ENCODE data around the gene FITM1. TPM values are rescaled to one million over a fixed set of nuclear protein-coding genes. Genes with fewer than 3 reads are reported as not detected.

The FITM1 gene
- total and polyA plus RNA-seq, 2 donors (not counting 1 experiment from before 2014, with no cell fraction given), result not detected

GRCh38 chr14:24116128-24116814 is 14.2 kb upstream of the FITM1 start:
- Histone ChIP-seq H3K79me2 (ENCODE audit: control insufficient read depth, insufficient read depth, low read length) (no peaks in the 10 kb centered on the region), H3K9me3 (ENCODE audit: control insufficient read depth, insufficient read depth, low read depth, low read length) (no peaks in the 10 kb centered on the region), H3K36me3 (ENCODE audit: control insufficient read depth, insufficient read depth, low read length) (no peaks in the 10 kb centered on the region), H4K20me1 (ENCODE audit: control insufficient read depth, extremely low read depth, insufficient read depth, low read length) (no peaks in the 10 kb centered on the region), H3K27me3 (ENCODE audit: control insufficient read depth, insufficient read depth, low read length) (no peaks in the 10 kb centered on the region), H3K27ac (ENCODE audit: insufficient read depth, low read length) (no peak overlapping the region), H2AFZ (ENCODE audit: low read length) (no peak overlapping the region), H3K9ac (ENCODE audit: insufficient read depth, low read length) (no peak overlapping the region), H3K4me3 (replicated peaks in 1 of 4; ENCODE audit: control extremely low read depth in 1 of 4, insufficient read depth in 1 of 4, low read depth in 3 of 4, low read length in 4 of 4) (peak overlapping the region in 2 of 4 experiments; percentile 76 to 96), H3K4me1 (ENCODE audit: control insufficient read depth, extremely low read depth, insufficient read depth, low read length) (peaks cover 5% of the 10 kb centered on the region), H3K4me2 (ENCODE audit: extremely low read depth, insufficient read depth, low read length) (peak overlapping the region; percentile 90)
- TF ChIP-seq CTCF (conservative IDR thresholded peaks at IDR 0.05 in 1 of 2, IDR thresholded peaks at IDR 0.05 in 1 of 2; ENCODE audit: low read depth in 1 of 2, low read length in 2 of 2) (no peak), EZH2 (IDR thresholded peaks at IDR 0.05; ENCODE audit: low read length, missing control alignments) (no peak)
- DNase-seq (ENCODE audit: low read depth in 2 of 2), result no peak

GRCh38 chr14:24117179-24117578 is 13.3 kb upstream of the FITM1 start:
- Histone ChIP-seq H3K4me2 (ENCODE audit: extremely low read depth, insufficient read depth, low read length) (no peak overlapping the region), H3K79me2 (ENCODE audit: control insufficient read depth, insufficient read depth, low read length) (no peaks in the 10 kb centered on the region), H2AFZ (ENCODE audit: low read length) (no peak overlapping the region), H3K4me3 (replicated peaks in 1 of 4; ENCODE audit: control extremely low read depth in 1 of 4, insufficient read depth in 1 of 4, low read depth in 3 of 4, low read length in 4 of 4) (no peak overlapping the region), H3K36me3 (ENCODE audit: control insufficient read depth, insufficient read depth, low read length) (no peaks in the 10 kb centered on the region), H3K27ac (ENCODE audit: insufficient read depth, low read length) (no peak overlapping the region), H3K4me1 (ENCODE audit: control insufficient read depth, extremely low read depth, insufficient read depth, low read length) (peaks cover 5% of the 10 kb centered on the region), H3K9me3 (ENCODE audit: control insufficient read depth, insufficient read depth, low read depth, low read length) (no peaks in the 10 kb centered on the region), H4K20me1 (ENCODE audit: control insufficient read depth, extremely low read depth, insufficient read depth, low read length) (no peaks in the 10 kb centered on the region), H3K9ac (ENCODE audit: insufficient read depth, low read length) (no peak overlapping the region), H3K27me3 (ENCODE audit: control insufficient read depth, insufficient read depth, low read length) (no peaks in the 10 kb centered on the region)
- TF ChIP-seq EZH2 (IDR thresholded peaks at IDR 0.05; ENCODE audit: low read length, missing control alignments), result no peak
- no peak for TF ChIP-seq CTCF (conservative IDR thresholded peaks at IDR 0.05 in 1 of 2, IDR thresholded peaks at IDR 0.05 in 1 of 2; ENCODE audit: low read depth in 1 of 2, low read length in 2 of 2)
- no peak for DNase-seq (ENCODE audit: low read depth in 2 of 2)

GRCh38 chr14:24119691-24120090 is 10.8 kb upstream of the FITM1 start:
- H3K4me1 ChIP-seq (ENCODE audit: control insufficient read depth, extremely low read depth, insufficient read depth, low read length), result no peaks in the 10 kb centered on the region
- H3K4me2 ChIP-seq (ENCODE audit: extremely low read depth, insufficient read depth, low read length), result no peak overlapping the region
- no peak for TF ChIP-seq CTCF (conservative IDR thresholded peaks at IDR 0.05 in 1 of 2, IDR thresholded peaks at IDR 0.05 in 1 of 2; ENCODE audit: low read depth in 1 of 2, low read length in 2 of 2)
- TF ChIP-seq EZH2 (IDR thresholded peaks at IDR 0.05; ENCODE audit: low read length, missing control alignments), result no peak
- no peaks in the 10 kb centered on the region for H3K9me3 ChIP-seq (ENCODE audit: control insufficient read depth, insufficient read depth, low read depth, low read length)
- no peak overlapping the region for H3K27ac ChIP-seq (ENCODE audit: insufficient read depth, low read length)
- H3K36me3 ChIP-seq (ENCODE audit: control insufficient read depth, insufficient read depth, low read length), result peaks cover 3% of the 10 kb centered on the region
- no peak for DNase-seq (ENCODE audit: low read depth in 2 of 2)
- H3K9ac ChIP-seq (ENCODE audit: insufficient read depth, low read length), result no peak overlapping the region
- H2AFZ ChIP-seq (ENCODE audit: low read length), result no peak overlapping the region
- H3K27me3 ChIP-seq (ENCODE audit: control insufficient read depth, insufficient read depth, low read length), result no peaks in the 10 kb centered on the region
- no peaks in the 10 kb centered on the region for H3K79me2 ChIP-seq (ENCODE audit: control insufficient read depth, insufficient read depth, low read length)
- H3K4me3 ChIP-seq (replicated peaks in 1 of 4; ENCODE audit: control extremely low read depth in 1 of 4, insufficient read depth in 1 of 4, low read depth in 3 of 4, low read length in 4 of 4), result no peak overlapping the region
- no peaks in the 10 kb centered on the region for H4K20me1 ChIP-seq (ENCODE audit: control insufficient read depth, extremely low read depth, insufficient read depth, low read length)

All from fibroblast of lung (primary cell).